Neural crest cell (in vitro differentiated cells): Measurements from ENCODE around the gene ADARB1. TPM values are rescaled to one million over a fixed set of nuclear protein-coding genes. Genes with fewer than 3 reads are reported as not detected.

ENCODE experiments used
- DNase-seq: peaks from one replicate; pipeline ENCODE4 v3.0.0; 2021; ENCODE audit warnings: low read depth, mixed read lengths, low spot score
- H3K27ac Mint-ChIP-seq: one replicate; pipeline ENCODE4 v1.8.0; 2021; ENCODE audit warnings: mild to moderate bottlenecking, mixed read lengths; ENCODE audit not compliant: unreplicated experiment
- H3K27me3 Mint-ChIP-seq: 2 replicates; pipeline ENCODE4 v1.8.0; 2021; ENCODE audit warnings: low read depth, mild to moderate bottlenecking, mixed read lengths
- H3K36me3 Mint-ChIP-seq: 2 replicates; pipeline ENCODE4 v1.8.0; 2021; ENCODE audit warnings: low read depth, mild to moderate bottlenecking, mixed read lengths
- H3K4me1 Mint-ChIP-seq: 2 replicates; pipeline ENCODE4 v1.8.0; 2021; ENCODE audit warnings: mixed read lengths
- H3K4me3 Mint-ChIP-seq: one replicate; pipeline ENCODE4 v1.8.0; 2021; ENCODE audit warnings: mild to moderate bottlenecking, mixed read lengths
- H3K9me3 Mint-ChIP-seq: 2 replicates; pipeline ENCODE4 v1.8.0; 2021; ENCODE audit warnings: mixed read lengths
- total RNA-seq: library from RNA; stranded (reverse); gene quantifications from 2 replicates; pipeline ENCODE4 v1.2.1, GENCODE V29; 2021
- TF ChIP-seq, protein P1 (sequence below): fragments of 200-600 bp; sonication (generic); conservative IDR thresholded peaks from 2 replicates; pipeline ENCODE4 v1.5.0; 2021; ENCODE audit warnings: antibody characterized with exemption, mild to moderate bottlenecking

The ADARB1 gene
- total RNA-seq, 1 donor from 2014 or later, result 21.0 TPM

- Mint-ChIP-seq H3K4me3 (no peak overlapping the region), H3K27ac (no peak overlapping the region), H3K27me3 (peaks cover 23% of the 10 kb centered on the region), H3K36me3 (peaks cover 4% of the 10 kb centered on the region), H3K9me3 (peaks cover 10% of the 10 kb centered on the region), H3K4me1 (peaks cover 9% of the 10 kb centered on the region)
- TF ChIP-seq, protein P1, sequence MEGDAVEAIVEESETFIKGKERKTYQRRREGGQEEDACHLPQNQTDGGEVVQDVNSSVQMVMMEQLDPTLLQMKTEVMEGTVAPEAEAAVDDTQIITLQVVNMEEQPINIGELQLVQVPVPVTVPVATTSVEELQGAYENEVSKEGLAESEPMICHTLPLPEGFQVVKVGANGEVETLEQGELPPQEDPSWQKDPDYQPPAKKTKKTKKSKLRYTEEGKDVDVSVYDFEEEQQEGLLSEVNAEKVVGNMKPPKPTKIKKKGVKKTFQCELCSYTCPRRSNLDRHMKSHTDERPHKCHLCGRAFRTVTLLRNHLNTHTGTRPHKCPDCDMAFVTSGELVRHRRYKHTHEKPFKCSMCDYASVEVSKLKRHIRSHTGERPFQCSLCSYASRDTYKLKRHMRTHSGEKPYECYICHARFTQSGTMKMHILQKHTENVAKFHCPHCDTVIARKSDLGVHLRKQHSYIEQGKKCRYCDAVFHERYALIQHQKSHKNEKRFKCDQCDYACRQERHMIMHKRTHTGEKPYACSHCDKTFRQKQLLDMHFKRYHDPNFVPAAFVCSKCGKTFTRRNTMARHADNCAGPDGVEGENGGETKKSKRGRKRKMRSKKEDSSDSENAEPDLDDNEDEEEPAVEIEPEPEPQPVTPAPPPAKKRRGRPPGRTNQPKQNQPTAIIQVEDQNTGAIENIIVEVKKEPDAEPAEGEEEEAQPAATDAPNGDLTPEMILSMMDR, result no peak
- no peak for DNase-seq
Measured at GRCh38 chr21:45037986-45038385, 36.4 kb upstream of the ADARB1 start.

- H3K27ac Mint-ChIP-seq, result no peak overlapping the region
- H3K4me3 Mint-ChIP-seq, result no peak overlapping the region
- peaks cover 10% of the 10 kb centered on the region for H3K9me3 Mint-ChIP-seq
- peaks cover 9% of the 10 kb centered on the region for H3K4me1 Mint-ChIP-seq
- peaks cover 4% of the 10 kb centered on the region for H3K36me3 Mint-ChIP-seq
- TF ChIP-seq, protein P1, result no peak
- peaks cover 13% of the 10 kb centered on the region for H3K27me3 Mint-ChIP-seq
- no peak for DNase-seq
Measured at GRCh38 chr21:45039317-45040156, 34.8 kb upstream of the ADARB1 start.

GRCh38 chr21:45040157-45040711 lies 34.1 kb upstream of the ADARB1 start:
- no peak for DNase-seq
- TF ChIP-seq, protein P1, result no peak
- H3K36me3 Mint-ChIP-seq, result peaks cover 5% of the 10 kb centered on the region

GRCh38 chr21:45040739-45041138 lies 33.6 kb upstream of the ADARB1 start:
- H3K36me3 Mint-ChIP-seq, result peaks cover 4% of the 10 kb centered on the region
- DNase-seq, result no peak
- TF ChIP-seq, protein P1, result no peak
- no peak overlapping the region for H3K4me3 Mint-ChIP-seq
- peaks cover 9% of the 10 kb centered on the region for H3K4me1 Mint-ChIP-seq
- no peak overlapping the region for H3K27ac Mint-ChIP-seq
- H3K27me3 Mint-ChIP-seq, result peaks cover 22% of the 10 kb centered on the region
- H3K9me3 Mint-ChIP-seq, result peaks cover 10% of the 10 kb centered on the region

More at GRCh38 chr21:45040157-45040711, 34.1 kb upstream of the ADARB1 start:
- Mint-ChIP-seq H3K9me3 (peaks cover 10% of the 10 kb centered on the region), H3K4me1 (peaks cover 9% of the 10 kb centered on the region), H3K27me3 (peaks cover 20% of the 10 kb centered on the region), H3K27ac (no peak overlapping the region), H3K4me3 (no peak overlapping the region)

GRCh38 chr21:45041351-45041805 lies 33.0 kb upstream of the ADARB1 start:
- peaks cover 3% of the 10 kb centered on the region for H3K36me3 Mint-ChIP-seq
- H3K4me3 Mint-ChIP-seq, result no peak overlapping the region
- peaks cover 7% of the 10 kb centered on the region for H3K9me3 Mint-ChIP-seq
- H3K4me1 Mint-ChIP-seq, result peaks cover 9% of the 10 kb centered on the region
- H3K27me3 Mint-ChIP-seq, result peaks cover 23% of the 10 kb centered on the region
- TF ChIP-seq, protein P1, result no peak
- DNase-seq, result no peak
- no peak overlapping the region for H3K27ac Mint-ChIP-seq
